ENCODE data around the gene NELFB. TPM values are rescaled to one million over a fixed set of nuclear protein-coding genes. Genes with fewer than 3 reads are reported as not detected.

NELFB gene
- total and polyA plus RNA-seq, 2 donors (not counting 1 experiment from before 2014, with no cell fraction given) = 53.7 to 55.8 TPM

DNA sequence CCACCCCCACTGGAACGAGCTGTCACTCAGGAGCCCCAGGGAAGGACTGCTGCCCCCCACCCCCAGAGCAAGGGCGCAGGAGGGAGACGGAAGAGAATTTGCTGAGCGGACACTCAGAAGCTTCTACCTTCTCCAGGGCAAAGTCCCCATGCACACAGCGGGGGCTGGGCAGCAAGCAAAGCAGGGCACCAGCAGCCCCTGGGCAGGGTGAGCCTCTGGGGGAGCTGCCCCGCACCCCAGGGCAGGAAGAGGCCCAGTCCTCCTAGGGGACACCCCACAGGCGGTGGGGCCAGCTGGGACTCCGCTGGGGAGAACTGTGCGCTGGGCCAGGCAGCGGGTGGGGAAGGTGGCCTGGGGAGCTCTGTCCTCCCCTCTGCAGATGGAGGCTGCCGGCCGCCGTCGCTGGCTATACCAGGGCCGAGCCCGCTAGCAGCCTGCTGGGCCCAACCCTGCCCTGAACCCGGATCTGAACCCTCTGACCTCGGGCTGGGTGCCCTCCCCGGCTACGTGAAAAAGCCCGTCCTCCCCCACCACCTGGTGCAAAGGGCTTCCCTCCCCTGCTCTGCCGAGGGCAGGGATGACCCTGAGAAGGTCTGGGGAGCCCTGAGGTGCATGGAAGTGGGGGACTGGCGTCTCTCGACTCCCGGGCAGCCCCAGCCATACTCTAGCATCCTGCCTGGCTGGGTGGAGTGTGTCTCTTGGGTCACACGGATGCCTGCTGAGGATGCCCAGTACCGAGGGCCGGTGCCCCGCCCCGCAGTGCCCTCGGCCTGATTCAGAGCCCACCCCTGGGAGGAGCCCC, 25.0 kb upstream of the NELFB start:
- ChIA-PET CTCF (interaction anchor here (0.9 to 1.2 kb wide), 2 partner anchors 112 to 134 kb away, joined by 3 to 4 read pairs; no protein-coding TSS in a partner anchor), POLR2A (no interaction called here)
- Histone ChIP-seq H3K27ac (ENCODE audit: low read length in 2 of 2) (no peak overlapping the region), H2AFZ (ENCODE audit: insufficient read depth, low read depth, low read length, poor library complexity, severe bottlenecking) (no peak overlapping the region), H3K4me3 (ENCODE audit: control extremely low read depth in 1 of 5, extremely low read depth in 1 of 5, insufficient read depth in 1 of 5, low read depth in 2 of 5, low read length in 4 of 5) (no peak overlapping the region), H3K27me3 (replicated peaks in 1 of 4; ENCODE audit: control extremely low read depth in 1 of 4, control insufficient read depth in 3 of 4, insufficient read depth in 4 of 4, low read length in 3 of 4) (peaks cover 0 to 38% (median 2%) of the 10 kb centered on the region in 4 experiments), H3K4me2 (replicated peaks; ENCODE audit: low read depth, low read length, poor library complexity, severe bottlenecking) (no peak overlapping the region), H3K4me1 (ENCODE audit: control insufficient read depth in 2 of 2, insufficient read depth in 2 of 2, low read length in 2 of 2) (peaks cover 14 to 20% of the 10 kb centered on the region in 2 donors), H3K36me3 (replicated peaks in 1 of 2; ENCODE audit: control extremely low read depth in 1 of 2, control insufficient read depth in 1 of 2, extremely low read depth in 1 of 2, insufficient read depth in 2 of 2, low read length in 1 of 2) (no peaks in the 10 kb centered on the region), H4K20me1 (ENCODE audit: control insufficient read depth, insufficient read depth, low read length, poor library complexity, severe bottlenecking) (no peaks in the 10 kb centered on the region), H3K79me2 (ENCODE audit: control insufficient read depth, insufficient read depth, low read length) (no peaks in the 10 kb centered on the region), H3K9ac (ENCODE audit: low read length) (no peak overlapping the region), H3K9me3 (ENCODE audit: control extremely low read depth in 1 of 3, control insufficient read depth in 2 of 3, insufficient read depth in 1 of 3, low read length in 2 of 3) (no peaks in the 10 kb centered on the region)
- ATAC-seq (ENCODE audit: low read depth) (no peak), DNase-seq (no peak)
- WGBS (ENCODE audit: insufficient coverage) = 66% methylated on average over 27 of the region's 31 CpGs
- Mint-ChIP-seq H3K27me3 (peaks cover 4% of the 10 kb centered on the region), H3K4me1 (peaks cover 13% of the 10 kb centered on the region), H3K9me3 (ENCODE audit: insufficient read depth) (no peaks in the 10 kb centered on the region), H3K27ac (no peak overlapping the region), H3K4me3 (no peak overlapping the region)
- intact Hi-C loops (cut with micrococcal nuclease) = no loop called here
- no peak for TF ChIP-seq EZH2 (IDR thresholded peaks at IDR 0.05; ENCODE audit: borderline replicate concordance, insufficient read depth, low read depth, low read length, poor library complexity, severe bottlenecking)
- TF ChIP-seq CTCF (IDR thresholded peaks at IDR 0.05) = no peak

DNA sequence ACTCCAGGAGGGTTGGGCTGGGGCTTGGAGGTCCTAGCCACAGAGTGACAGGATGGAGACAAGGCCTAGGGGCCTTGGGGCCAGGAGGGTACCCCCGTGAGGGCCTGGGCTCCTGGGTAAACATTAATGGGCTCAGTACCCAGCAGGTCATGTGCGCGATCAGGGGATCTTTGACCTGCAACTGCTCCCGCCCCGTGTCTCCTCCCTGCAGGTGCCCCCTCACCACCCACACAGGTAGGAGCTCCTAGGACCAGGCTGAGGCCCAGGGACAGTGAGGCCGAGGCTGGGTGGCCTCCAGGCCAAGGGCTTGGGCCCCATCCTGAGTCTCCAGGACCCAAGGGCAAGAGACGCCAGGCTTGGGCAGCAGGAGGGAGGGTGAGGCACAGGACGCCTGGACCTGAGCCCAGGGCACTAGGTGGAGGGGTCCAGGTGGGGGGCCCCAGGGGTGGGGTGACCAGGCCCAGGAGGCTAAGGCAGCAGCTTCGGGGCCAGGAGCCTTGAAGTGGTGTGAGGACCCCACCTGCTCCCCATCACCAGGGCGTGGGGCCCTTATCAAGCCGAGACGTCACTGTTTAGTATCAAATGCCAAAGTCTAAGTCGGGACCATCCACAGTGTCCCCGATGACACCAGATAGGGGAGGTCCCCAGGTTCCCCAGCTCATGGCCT, 24.3 kb upstream of the NELFB start, which contains the start of gene SLC34A3:
SLC34A3 (plus strand) TSS at position 197 of the 667 bp plus-strand sequence. CDS start 802 bp downstream, outside the sequence.
- H3K4me3 ChIP-seq (ENCODE audit: control extremely low read depth in 1 of 5, extremely low read depth in 1 of 5, insufficient read depth in 1 of 5, low read depth in 2 of 5, low read length in 4 of 5) = no peak within 1 kb of the TSS
- H3K4me1 ChIP-seq (ENCODE audit: control insufficient read depth in 2 of 2, insufficient read depth in 2 of 2, low read length in 2 of 2) = peaks cover 21 to 26% of the 10 kb centered on the region in 2 donors
- peaks cover 0 to 3% (median 0%) of the 10 kb centered on the region in 3 donors for H3K9me3 ChIP-seq (ENCODE audit: control extremely low read depth in 1 of 3, control insufficient read depth in 2 of 3, insufficient read depth in 1 of 3, low read length in 2 of 3)
- no peaks in the 10 kb centered on the region for H3K36me3 ChIP-seq (replicated peaks in 1 of 2; ENCODE audit: control extremely low read depth in 1 of 2, control insufficient read depth in 1 of 2, extremely low read depth in 1 of 2, insufficient read depth in 2 of 2, low read length in 1 of 2)
- H3K9ac ChIP-seq (ENCODE audit: low read length) = no peak within 1 kb of the TSS
- H3K27me3 ChIP-seq (replicated peaks in 1 of 4; ENCODE audit: control extremely low read depth in 1 of 4, control insufficient read depth in 3 of 4, insufficient read depth in 4 of 4, low read length in 3 of 4) = peaks cover 0 to 38% (median 2%) of the 10 kb centered on the region in 4 experiments
- no peaks in the 10 kb centered on the region for H4K20me1 ChIP-seq (ENCODE audit: control insufficient read depth, insufficient read depth, low read length, poor library complexity, severe bottlenecking)
- H3K27ac Mint-ChIP-seq = no peak within 1 kb of the TSS
- 83% methylated on average over 13 of the region's 14 CpGs for WGBS (ENCODE audit: insufficient coverage)
- H3K9me3 Mint-ChIP-seq (ENCODE audit: insufficient read depth) = no peaks in the 10 kb centered on the region
- peaks cover 19% of the 10 kb centered on the region for H3K4me1 Mint-ChIP-seq
- ChIA-PET POLR2A (no interaction called here), CTCF (interaction anchor here (0.9 to 1.2 kb wide), 2 partner anchors 112 to 135 kb away, joined by 3 to 4 read pairs; no protein-coding TSS in a partner anchor)
- H3K79me2 ChIP-seq (ENCODE audit: control insufficient read depth, insufficient read depth, low read length) = peaks cover under 1% of the 10 kb centered on the region
- H3K4me2 ChIP-seq (replicated peaks; ENCODE audit: low read depth, low read length, poor library complexity, severe bottlenecking) = no peak within 1 kb of the TSS
- TF ChIP-seq EZH2 (IDR thresholded peaks at IDR 0.05; ENCODE audit: borderline replicate concordance, insufficient read depth, low read depth, low read length, poor library complexity, severe bottlenecking) = no peak
- TF ChIP-seq CTCF (IDR thresholded peaks at IDR 0.05) = no peak
- no peak within 1 kb of the TSS for H3K27ac ChIP-seq (ENCODE audit: low read length in 2 of 2)
- ATAC-seq (ENCODE audit: low read depth) (no peak), DNase-seq (no peak)
- intact Hi-C loops (cut with micrococcal nuclease) = no loop called here
- H2AFZ ChIP-seq (ENCODE audit: insufficient read depth, low read depth, low read length, poor library complexity, severe bottlenecking) = no peak within 1 kb of the TSS
- no peak within 1 kb of the TSS for H3K4me3 Mint-ChIP-seq
- H3K27me3 Mint-ChIP-seq = peaks cover 4% of the 10 kb centered on the region

Measured in B cell (primary cell).